Measurements from ENCODE around the gene SCN5A.

DNA sequence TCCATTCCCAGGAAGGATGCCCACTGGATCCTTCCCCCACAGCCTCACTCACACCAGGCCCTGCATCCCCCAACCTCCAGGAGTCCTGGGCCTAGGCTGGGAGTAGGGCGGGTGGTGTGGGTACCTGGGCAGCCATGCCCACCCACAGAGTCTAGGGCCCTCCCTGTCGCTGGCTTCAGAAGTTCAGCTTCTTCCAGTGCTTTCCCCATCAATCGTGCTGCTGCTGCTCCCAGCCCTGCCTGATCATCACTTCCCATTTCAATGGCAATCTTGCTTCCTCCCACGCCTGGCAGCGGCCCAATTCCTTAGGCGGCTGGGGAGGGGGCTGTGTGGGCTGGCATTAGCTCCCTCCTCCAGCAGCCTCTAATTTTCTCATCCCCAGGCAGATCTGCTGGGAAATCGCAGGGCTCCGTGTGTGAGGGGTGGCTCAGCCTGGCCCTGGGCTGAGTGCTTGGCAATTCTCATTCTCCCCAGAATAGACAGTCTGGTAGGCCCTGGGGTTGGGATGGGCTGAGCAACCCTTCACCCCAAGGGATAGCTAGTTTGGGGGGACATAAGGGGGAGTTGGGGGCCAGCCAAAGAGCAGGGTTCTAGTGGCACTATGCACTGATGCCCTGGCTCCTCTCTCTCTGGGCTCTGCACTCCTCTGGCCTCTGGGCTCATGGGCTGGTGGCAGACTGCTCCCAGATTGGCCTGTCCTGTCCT, 66.4 kb downstream of the SCN5A start:
- TF ChIP-seq POLR2A (IDR thresholded peaks at IDR 0.05), result no peak
- TF ChIP-seq, protein P1, sequence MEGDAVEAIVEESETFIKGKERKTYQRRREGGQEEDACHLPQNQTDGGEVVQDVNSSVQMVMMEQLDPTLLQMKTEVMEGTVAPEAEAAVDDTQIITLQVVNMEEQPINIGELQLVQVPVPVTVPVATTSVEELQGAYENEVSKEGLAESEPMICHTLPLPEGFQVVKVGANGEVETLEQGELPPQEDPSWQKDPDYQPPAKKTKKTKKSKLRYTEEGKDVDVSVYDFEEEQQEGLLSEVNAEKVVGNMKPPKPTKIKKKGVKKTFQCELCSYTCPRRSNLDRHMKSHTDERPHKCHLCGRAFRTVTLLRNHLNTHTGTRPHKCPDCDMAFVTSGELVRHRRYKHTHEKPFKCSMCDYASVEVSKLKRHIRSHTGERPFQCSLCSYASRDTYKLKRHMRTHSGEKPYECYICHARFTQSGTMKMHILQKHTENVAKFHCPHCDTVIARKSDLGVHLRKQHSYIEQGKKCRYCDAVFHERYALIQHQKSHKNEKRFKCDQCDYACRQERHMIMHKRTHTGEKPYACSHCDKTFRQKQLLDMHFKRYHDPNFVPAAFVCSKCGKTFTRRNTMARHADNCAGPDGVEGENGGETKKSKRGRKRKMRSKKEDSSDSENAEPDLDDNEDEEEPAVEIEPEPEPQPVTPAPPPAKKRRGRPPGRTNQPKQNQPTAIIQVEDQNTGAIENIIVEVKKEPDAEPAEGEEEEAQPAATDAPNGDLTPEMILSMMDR (IDR thresholded peaks at IDR 0.05), result no peak
